Sigmoid colon (tissue), 7 donors: ENCODE measurements around the gene NFKB2. TPM values are rescaled to one million over a fixed set of nuclear protein-coding genes. Genes with fewer than 3 reads are reported as not detected.
A peak's percentile ranks its signal among the peaks of the same experiment; 100 is the strongest.

ENCODE experiments used
- DNase-seq: peaks from one replicate; pipeline ENCODE4 v3.0.0-alpha.2; 2019
- H3K27ac ChIP-seq, 4 donors: fragments of 200-600 bp; sonication (generic); one replicate each; pipeline ENCODE4 v1.5.1; 2016 to 2019; ENCODE audit warnings: mild to moderate bottlenecking in 1 of 4
- H3K27me3 ChIP-seq, 3 donors: fragments of 200-600 bp; sonication (generic); one replicate each; pipeline ENCODE4 v1.5.1; 2019; ENCODE audit warnings: mild to moderate bottlenecking in 1 of 3
- H3K36me3 ChIP-seq, 4 donors: fragments of 200-600 bp; sonication (generic); one replicate each; pipeline ENCODE4 v1.5.1; 2016 to 2019
- H3K4me1 ChIP-seq, 4 donors: fragments of 200-600 bp; sonication (generic); one replicate each; pipeline ENCODE4 v1.5.1; 2017 to 2019
- H3K4me3 ChIP-seq, 4 donors: fragments of 200-600 bp; sonication (generic); one replicate each; pipeline ENCODE4 v1.5.1; 2017 to 2019; ENCODE audit warnings: mild to moderate bottlenecking in 2 of 4, moderate library complexity in 1 of 4
- H3K9me3 ChIP-seq, 4 donors: fragments of 200-600 bp in 3 of 4; sonication (generic) in 3 of 4; one replicate each; pipeline versions ENCODE4 v1.5.1 to v1.6.1; 2013 to 2019
- EP300 ChIP-seq, 4 donors: sonication (generic); formaldehyde crosslinking; IDR thresholded peaks; one replicate each; pipeline ENCODE4 v1.6.1; 2017; ENCODE audit warnings: antibody characterized with exemption in 4 of 4
- POLR2A ChIP-seq, 2 donors: fragments of 450-650 bp; IDR thresholded peaks; one replicate each; pipeline ENCODE4 v1.6.1; 2016; ENCODE audit warnings: antibody characterized with exemption in 2 of 2, mild to moderate bottlenecking in 2 of 2, moderate library complexity in 2 of 2
- POLR2AphosphoS5 ChIP-seq, 4 donors: sonication (generic); formaldehyde crosslinking; IDR thresholded peaks; one replicate each; pipeline ENCODE4 v1.6.1; 2017; ENCODE audit warnings: antibody characterized with exemption in 4 of 4
- WGBS, 2 donors: extraction: QIAGEN DNeasy Blood & Tissue Kit; methylation state at CpG; one replicate each; pipeline ENCODE4 v1.1.7; 2013; 5-methylcytosine and 5-hydroxymethylcytosine counted together
- intact Hi-C: fragments of 100-400 bp; cut with DNase I; formaldehyde crosslinking; loops from one replicate; pipeline ENCODE4 v1.15.1; 2023
- polyA plus RNA-seq, 3 donors: library from polyadenylated mRNA; stranded (reverse); fragments of 200-250 nt; gene quantifications; one replicate each; pipeline ENCODE4 v1.2.3, GENCODE V29; 2013
- total RNA-seq, 4 donors: library from RNA; depleted of rRNA; stranded (reverse); fragments of >200 nt; gene quantifications; one replicate each; pipeline ENCODE4 v1.1.0, GENCODE V29; 2016
- TF ChIP-seq, protein P1 (sequence below), 4 experiments: fragments of 450-650 bp in 3 of 4; fragments of 200-600 bp in 1 of 4; IDR thresholded peaks; one replicate each; pipeline ENCODE4 v1.5.1; 2016 to 2019; ENCODE audit warnings: antibody characterized with exemption in 4 of 4, mild to moderate bottlenecking in 3 of 4, moderate library complexity in 2 of 4
- donor health status: healthy with polysubstance abuse.
- donor health status: Bipolar disorder and iron deficiency.
- donor health status: healthy.

NFKB2 gene
- total and polyA plus RNA-seq, 7 donors = 5.4 to 41.5 (median 31.6) TPM

DNA sequence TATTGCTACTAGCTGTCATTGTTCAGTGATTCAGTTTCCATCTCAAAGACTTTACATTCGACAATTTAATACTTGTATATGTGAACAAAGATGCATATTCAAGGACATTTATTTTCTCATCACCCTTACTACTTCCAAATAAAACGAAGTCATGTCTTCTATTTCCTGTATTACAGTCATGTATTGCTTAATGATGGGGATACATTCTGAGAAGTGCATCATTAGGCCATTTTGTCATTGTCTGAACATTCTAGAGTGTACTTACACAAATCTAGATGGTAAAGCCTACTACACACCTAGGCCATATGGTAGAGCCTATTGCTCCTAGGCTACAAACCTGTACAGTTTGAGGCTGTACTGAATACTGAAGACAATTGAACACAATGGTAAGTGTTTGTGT lies 49.3 kb downstream of the NFKB2 start:
- H3K4me1 ChIP-seq = peaks cover 0 to 6% (median 4%) of the 10 kb centered on the region in 4 donors
- no peak for DNase-seq
- intact Hi-C loops = no loop called here
- no peaks in the 10 kb centered on the region for H3K27me3 ChIP-seq
- H3K27ac ChIP-seq = no peak overlapping the region
- H3K4me3 ChIP-seq = no peak overlapping the region
- TF ChIP-seq, protein P1, sequence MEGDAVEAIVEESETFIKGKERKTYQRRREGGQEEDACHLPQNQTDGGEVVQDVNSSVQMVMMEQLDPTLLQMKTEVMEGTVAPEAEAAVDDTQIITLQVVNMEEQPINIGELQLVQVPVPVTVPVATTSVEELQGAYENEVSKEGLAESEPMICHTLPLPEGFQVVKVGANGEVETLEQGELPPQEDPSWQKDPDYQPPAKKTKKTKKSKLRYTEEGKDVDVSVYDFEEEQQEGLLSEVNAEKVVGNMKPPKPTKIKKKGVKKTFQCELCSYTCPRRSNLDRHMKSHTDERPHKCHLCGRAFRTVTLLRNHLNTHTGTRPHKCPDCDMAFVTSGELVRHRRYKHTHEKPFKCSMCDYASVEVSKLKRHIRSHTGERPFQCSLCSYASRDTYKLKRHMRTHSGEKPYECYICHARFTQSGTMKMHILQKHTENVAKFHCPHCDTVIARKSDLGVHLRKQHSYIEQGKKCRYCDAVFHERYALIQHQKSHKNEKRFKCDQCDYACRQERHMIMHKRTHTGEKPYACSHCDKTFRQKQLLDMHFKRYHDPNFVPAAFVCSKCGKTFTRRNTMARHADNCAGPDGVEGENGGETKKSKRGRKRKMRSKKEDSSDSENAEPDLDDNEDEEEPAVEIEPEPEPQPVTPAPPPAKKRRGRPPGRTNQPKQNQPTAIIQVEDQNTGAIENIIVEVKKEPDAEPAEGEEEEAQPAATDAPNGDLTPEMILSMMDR (IDR thresholded peaks at IDR 0.05) = no peak
- no peak for TF ChIP-seq POLR2A (IDR thresholded peaks at IDR 0.05)
- no peak for TF ChIP-seq POLR2AphosphoS5 (IDR thresholded peaks at IDR 0.05)
- TF ChIP-seq EP300 (IDR thresholded peaks at IDR 0.05) = no peak
- H3K9me3 ChIP-seq = no peaks in the 10 kb centered on the region
- whole genome bisulfite sequencing, 2 donors = 76 to 80% methylated on average over 2 of the region's 2 CpGs
- H3K36me3 ChIP-seq = no peaks in the 10 kb centered on the region

DNA sequence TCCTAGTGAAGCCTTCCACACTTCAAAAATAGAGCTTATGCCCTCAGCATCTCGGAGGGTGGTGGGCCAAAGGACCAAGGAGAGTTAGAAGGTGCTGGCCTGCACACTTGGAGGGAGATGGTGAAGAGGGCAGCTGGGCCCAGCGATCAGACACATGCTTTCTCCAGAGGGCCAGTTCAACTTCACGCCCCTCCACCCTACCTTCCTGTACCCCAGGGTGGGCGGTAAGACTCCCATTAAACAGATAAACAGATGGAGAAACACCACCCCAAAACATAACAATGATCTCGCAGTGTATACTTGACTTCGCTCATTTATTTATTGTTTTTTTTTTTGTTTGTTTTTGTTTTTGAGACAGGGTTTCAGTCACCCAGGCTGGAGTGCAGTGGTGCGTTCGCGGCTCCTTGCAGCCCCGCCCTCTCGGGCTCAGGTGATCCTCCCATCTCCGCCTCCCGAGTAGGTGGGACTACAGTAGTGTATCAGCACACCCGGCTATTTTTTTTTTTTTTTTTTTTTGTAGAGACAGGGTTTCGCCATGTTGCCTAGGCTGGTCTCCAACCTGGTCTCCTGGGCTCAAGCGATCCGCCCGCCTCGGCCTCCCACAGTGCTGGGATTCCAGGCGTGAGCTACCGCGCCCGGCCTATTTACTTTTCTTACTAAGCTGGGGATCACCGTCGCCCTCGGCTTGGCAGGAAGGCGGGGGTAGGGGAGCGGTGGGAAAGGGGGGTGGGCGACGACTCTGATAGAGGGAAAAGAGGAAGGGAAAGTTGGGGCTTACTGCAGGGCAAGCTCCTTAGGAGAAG lies 54.0 kb downstream of the NFKB2 start:
- WGBS, 2 donors = 6 to 9% methylated on average over 30 of the region's 30 CpGs
- no peaks in the 10 kb centered on the region for H3K9me3 ChIP-seq

DNA sequence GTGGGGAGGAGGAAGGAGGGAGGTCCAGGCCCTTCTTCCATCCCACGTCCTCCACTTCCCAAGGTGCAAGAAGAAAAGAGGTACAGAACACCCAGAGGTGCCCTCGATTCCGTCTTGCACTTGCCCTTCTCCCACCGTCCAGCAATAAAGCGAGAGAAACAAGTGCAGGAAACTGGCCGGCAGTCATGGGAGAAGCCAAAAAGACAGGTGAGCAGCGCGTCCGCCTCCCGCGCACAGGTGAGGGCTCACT lies 54.5 kb downstream of the NFKB2 start:
- DNase-seq = no peak
- H3K36me3 ChIP-seq = no peaks in the 10 kb centered on the region
- 0 to 1% methylated on average over 11 of the region's 11 CpGs for WGBS, 2 donors
- peaks cover 0 to 20% (median 17%) of the 10 kb centered on the region in 4 donors for H3K4me1 ChIP-seq
- intact Hi-C loops = loop anchor here (1.0 to 2.0 kb wide), 2 partner anchors 17 to 29 kb away; partner anchors contain the start of gene CUEDC2
- peak overlapping the region; percentile 51 to 86 (median 70) for H3K4me3 ChIP-seq
- no peaks in the 10 kb centered on the region for H3K27me3 ChIP-seq
- H3K27ac ChIP-seq = peak overlapping the region; percentile 83 to 88 (median 84)
- H3K9me3 ChIP-seq = no peaks in the 10 kb centered on the region
- TF ChIP-seq POLR2A (IDR thresholded peaks at IDR 0.05) = no peak
- TF ChIP-seq, protein P1 (IDR thresholded peaks at IDR 0.05) = no peak
- no peak for TF ChIP-seq EP300 (IDR thresholded peaks at IDR 0.05)
- no peak for TF ChIP-seq POLR2AphosphoS5 (IDR thresholded peaks at IDR 0.05)

More for the DNA sequence above, 54.0 kb downstream of the NFKB2 start:
- peak; percentile 85 for DNase-seq
- TF ChIP-seq EP300 (IDR thresholded peaks at IDR 0.05) (no peak), POLR2AphosphoS5 (IDR thresholded peaks at IDR 0.05) (no peak), POLR2A (IDR thresholded peaks at IDR 0.05) (no peak)
- TF ChIP-seq, protein P1 (IDR thresholded peaks at IDR 0.05) = no peak
- peak overlapping the region; percentile 83 to 88 (median 84) for H3K27ac ChIP-seq
- intact Hi-C loops = loop anchor here (1.0 to 2.0 kb wide), 2 partner anchors 17 to 28 kb away; partner anchors contain the start of gene CUEDC2
- peak overlapping the region; percentile 51 to 86 (median 70) for H3K4me3 ChIP-seq
- peaks cover 0 to 20% (median 17%) of the 10 kb centered on the region in 4 donors for H3K4me1 ChIP-seq
- no peaks in the 10 kb centered on the region for H3K36me3 ChIP-seq
- H3K27me3 ChIP-seq = no peaks in the 10 kb centered on the region

DNA sequence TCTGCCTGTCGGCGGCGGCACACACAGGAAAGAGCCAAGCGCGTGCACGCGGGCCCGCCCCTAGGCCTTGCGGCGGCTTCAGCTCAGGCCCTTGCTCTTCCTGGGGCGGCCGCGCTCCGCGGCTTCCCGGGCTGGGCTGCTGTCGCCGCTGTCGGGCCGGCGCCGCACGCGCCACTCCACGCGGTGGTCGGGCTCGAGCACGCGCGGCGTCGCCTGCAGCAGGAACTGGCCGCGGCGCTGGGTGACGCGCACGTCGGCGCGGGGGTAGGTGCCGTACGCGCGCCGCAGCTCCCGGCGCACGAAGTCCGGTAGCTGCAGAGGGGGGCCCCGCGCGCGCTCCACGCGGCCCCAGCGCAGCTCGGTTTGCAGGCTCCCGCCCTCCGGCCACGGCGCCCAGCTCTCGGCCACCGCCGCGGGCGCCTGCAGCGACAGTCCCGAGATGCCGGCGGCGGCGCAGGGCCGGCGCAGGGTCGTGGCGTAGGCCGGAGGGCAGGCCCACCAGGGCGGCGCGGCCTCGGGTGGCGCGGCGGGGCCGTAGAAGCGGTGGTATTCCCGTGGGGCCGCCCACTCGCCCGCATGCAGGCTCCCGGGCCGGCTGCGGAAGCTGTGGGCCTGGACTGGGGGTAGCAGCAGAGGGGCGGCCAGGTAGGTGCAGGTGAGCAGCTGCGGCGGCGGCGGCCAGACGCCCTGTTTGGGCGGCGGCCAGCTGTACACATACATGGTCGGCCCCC lies 55.0 kb downstream of the NFKB2 start:
- H3K36me3 ChIP-seq = no peaks in the 10 kb centered on the region
- 0% methylated on average over 104 of the region's 104 CpGs for WGBS, 2 donors
- TF ChIP-seq POLR2AphosphoS5 (IDR thresholded peaks at IDR 0.05) (peak in 3 of 4 donors; percentile 30 to 61 (median 40)), EP300 (IDR thresholded peaks at IDR 0.05) (no peak), POLR2A (IDR thresholded peaks at IDR 0.05) (no peak)
- TF ChIP-seq, protein P1 (IDR thresholded peaks at IDR 0.05) = no peak
- H3K4me3 ChIP-seq = peak overlapping the region; percentile 60 to 86 (median 70)
- H3K4me1 ChIP-seq = peaks cover 0 to 20% (median 17%) of the 10 kb centered on the region in 4 donors
- no peaks in the 10 kb centered on the region for H3K27me3 ChIP-seq
- intact Hi-C loops = loop anchor here (1.0 to 2.0 kb wide), 2 partner anchors 18 to 29 kb away; partner anchors contain the start of gene CUEDC2
- DNase-seq = peak; percentile 88
- peak overlapping the region; percentile 83 to 88 (median 84) for H3K27ac ChIP-seq
- H3K9me3 ChIP-seq = no peaks in the 10 kb centered on the region
